IMR-90 (cell line): ENCODE results near the gene ANO9. TPM values are rescaled to one million over a fixed set of nuclear protein-coding genes. Genes with fewer than 3 reads are reported as not detected.

Experiments used
- ATAC-seq: fragments of 200-7000 bp; cut with Tn5 transposase; 2 replicates; pipeline ENCODE4 v1.9.1; 2020; ENCODE audit warnings: low read depth, mild to moderate bottlenecking, moderate library complexity
- BruUV-seq: library from RNA; stranded (reverse); fragments of 400-500 nt; replicated peaks from 2 replicates; lab custom pipeline; 2021; lab: Mats Ljungman, UMichigan
- CTCF ChIA-PET: fragments of 300-600 bp; formaldehyde crosslinking; extraction: SDS; loops from one replicate; lab custom pipeline; 2021; ENCODE audit warnings: antibody characterized with exemption; lab: Yijun Ruan, JAX
- POLR2A ChIA-PET: fragments of 300-600 bp; sonication (Branson Sonifier 250); formaldehyde crosslinking; loops from one replicate; lab custom pipeline; 2022; ENCODE audit warnings: antibody characterized with exemption; ENCODE audit not compliant: unreplicated experiment; lab: Charles Lee
- DNase-seq: peaks from one replicate; pipeline ENCODE4 v3.0.0; 2013
- H2AFZ ChIP-seq: replicated peaks from 2 replicates; pipeline ENCODE3; 2013; ENCODE audit warnings: low read length, mild to moderate bottlenecking; ENCODE audit not compliant: poor library complexity
- H2AK5ac ChIP-seq: 2 replicates; pipeline ENCODE4 v1.6.1; 2013; ENCODE audit warnings: low read depth, low read length, inconsistent platforms
- H2AK9ac ChIP-seq: replicated peaks from 2 replicates; pipeline ENCODE3; 2013; ENCODE audit warnings: mild to moderate bottlenecking, low read depth, low read length, moderate library complexity; ENCODE audit not compliant: poor library complexity
- H2BK120ac ChIP-seq: 2 replicates; pipeline ENCODE4 v1.6.1; 2013; ENCODE audit warnings: low read depth, low read length, inconsistent platforms
- H2BK15ac ChIP-seq: 3 replicates; pipeline ENCODE4 v1.6.1; 2013; ENCODE audit warnings: low read depth, low read length, inconsistent platforms
- H2BK20ac ChIP-seq: 2 replicates; pipeline ENCODE4 v1.6.1; 2013; ENCODE audit warnings: low read depth, mild to moderate bottlenecking, inconsistent platforms, low read length, moderate library complexity
- H2BK5ac ChIP-seq: 2 replicates; pipeline ENCODE4 v1.6.1; 2013; ENCODE audit warnings: mild to moderate bottlenecking, low read depth, low read length, inconsistent platforms; ENCODE audit not compliant: poor library complexity, severe bottlenecking
- H3K14ac ChIP-seq: replicated peaks from 2 replicates; pipeline ENCODE4 v1.6.1; 2013; ENCODE audit warnings: low read depth, low read length, inconsistent platforms
- H3K18ac ChIP-seq: 2 replicates; pipeline ENCODE4 v1.6.1; 2013; ENCODE audit warnings: low read depth, low read length, control low read depth
- H3K23ac ChIP-seq: 2 replicates; pipeline ENCODE4 v1.6.1; 2013; ENCODE audit warnings: low read depth, low read length, inconsistent platforms
- H3K27ac ChIP-seq: 2 replicates; pipeline ENCODE4 v1.5.1; 2013; ENCODE audit warnings: mild to moderate bottlenecking, control low read depth, low read length; ENCODE audit not compliant: insufficient read depth
- H3K27me3 ChIP-seq: 2 replicates; pipeline ENCODE4 v1.6.1; 2013; ENCODE audit warnings: low read length; ENCODE audit not compliant: control insufficient read depth, insufficient read depth
- H3K36me3 ChIP-seq: 2 replicates; pipeline ENCODE4 v1.6.1; 2013; ENCODE audit warnings: low read length, mixed read lengths; ENCODE audit not compliant: control insufficient read depth, insufficient read depth
- H3K4ac ChIP-seq: 2 replicates; pipeline ENCODE4 v1.6.1; 2013; ENCODE audit warnings: low read depth, low read length, inconsistent platforms
- H3K4me1 ChIP-seq: 2 replicates; pipeline ENCODE4 v1.6.1; 2013; ENCODE audit warnings: low read length, mixed read lengths; ENCODE audit not compliant: control insufficient read depth, insufficient read depth
- H3K4me2 ChIP-seq: 2 replicates; pipeline ENCODE4 v1.6.1; 2013; ENCODE audit warnings: low read depth, mild to moderate bottlenecking, control low read depth, low read length, moderate library complexity
- H3K4me3 ChIP-seq: 2 replicates; pipeline ENCODE4 v1.5.1; 2013; ENCODE audit warnings: low read depth, mild to moderate bottlenecking, control low read depth, low read length, moderate library complexity; ENCODE audit not compliant: insufficient read depth
- H3K56ac ChIP-seq: 2 replicates; pipeline ENCODE4 v1.6.1; 2013; ENCODE audit warnings: low read length, inconsistent platforms; ENCODE audit not compliant: insufficient read depth; ENCODE audit errors: extremely low read depth
- H3K79me1 ChIP-seq, 2 experiments: 2 replicates each; pipeline ENCODE4 v1.6.1; 2013; ENCODE audit warnings: low read length in 2 of 2, inconsistent platforms in 1 of 2, low read depth in 1 of 2
- H3K9ac ChIP-seq: 2 replicates; pipeline ENCODE4 v1.6.1; 2013; ENCODE audit warnings: low read depth, low read length, control low read depth
- H3K9me1 ChIP-seq: 2 replicates; pipeline ENCODE4 v1.6.1; 2013; ENCODE audit warnings: low read length, inconsistent platforms; ENCODE audit not compliant: insufficient read depth
- H3K9me3 ChIP-seq: 2 replicates; pipeline ENCODE4 v1.6.1; 2013; ENCODE audit warnings: low read length; ENCODE audit not compliant: control insufficient read depth, insufficient read depth
- H4K20me1 ChIP-seq: 2 replicates; pipeline ENCODE4 v1.6.1; 2013; ENCODE audit warnings: low read length, inconsistent platforms; ENCODE audit not compliant: insufficient read depth
- H4K5ac ChIP-seq: 2 replicates; pipeline ENCODE4 v1.6.1; 2013; ENCODE audit warnings: mild to moderate bottlenecking, low read depth, low read length, control low read depth
- H4K8ac ChIP-seq, 2 experiments: 2 replicates each; pipeline ENCODE4 v1.6.1; 2013; ENCODE audit warnings: low read depth in 2 of 2, low read length in 2 of 2, control low read depth in 1 of 2, inconsistent platforms in 1 of 2
- H4K91ac ChIP-seq: 2 replicates; pipeline ENCODE4 v1.6.1; 2013; ENCODE audit warnings: low read depth, low read length, inconsistent platforms; ENCODE audit not compliant: insufficient read depth
- BHLHE40 ChIP-seq: fragments of 150-350 bp; IDR thresholded peaks from 2 replicates; pipeline ENCODE4 v1.6.1; 2016; ENCODE audit warnings: mild to moderate bottlenecking, low read depth, low read length
- CEBPB ChIP-seq: IDR thresholded peaks from 2 replicates; pipeline ENCODE4 v1.6.1; 2012; ENCODE audit warnings: low read depth, low read length, improper control_type of control experiment
- CHD1 ChIP-seq: IDR thresholded peaks from 2 replicates; pipeline ENCODE4 v1.6.1; 2012; ENCODE audit warnings: low read depth, low read length, improper control_type of control experiment
- FOS ChIP-seq: fragments of 150-350 bp; IDR thresholded peaks from 2 replicates; pipeline ENCODE4 v1.6.1; 2016; ENCODE audit warnings: low read depth, low read length
- MAFK ChIP-seq: IDR thresholded peaks from 2 replicates; pipeline ENCODE4 v1.6.1; 2012; ENCODE audit warnings: low read depth, low read length, improper control_type of control experiment
- MAZ ChIP-seq: IDR thresholded peaks from 2 replicates; pipeline ENCODE4 v1.6.1; 2012; ENCODE audit warnings: low read depth, mild to moderate bottlenecking, low read length, improper control_type of control experiment, moderate library complexity, borderline replicate concordance
- MXI1 ChIP-seq: IDR thresholded peaks from 2 replicates; pipeline ENCODE4 v1.6.1; 2012; ENCODE audit warnings: low read depth, mild to moderate bottlenecking, low read length, moderate library complexity, borderline replicate concordance
- NFE2L2 ChIP-seq: fragments of 150-350 bp; IDR thresholded peaks from 2 replicates; pipeline ENCODE4 v1.6.1; 2016; ENCODE audit warnings: low read depth, mild to moderate bottlenecking, low read length
- POLR2A ChIP-seq: IDR thresholded peaks from 2 replicates; pipeline ENCODE4 v1.6.1; 2012; ENCODE audit warnings: mild to moderate bottlenecking, low read depth, low read length
- RAD21 ChIP-seq: IDR thresholded peaks from 2 replicates; pipeline ENCODE4 v1.6.1; 2012; ENCODE audit warnings: low read length, improper control_type of control experiment
- RCOR1 ChIP-seq: IDR thresholded peaks from 2 replicates; pipeline ENCODE4 v1.6.1; 2012; ENCODE audit warnings: mild to moderate bottlenecking, low read length, improper control_type of control experiment; ENCODE audit not compliant: insufficient replicate concordance
- RFX5 ChIP-seq: IDR thresholded peaks from 2 replicates; pipeline ENCODE4 v1.8.0; 2012; ENCODE audit warnings: low read depth, mild to moderate bottlenecking, low read length, moderate library complexity
- SMC3 ChIP-seq: fragments of 150-350 bp; IDR thresholded peaks from 2 replicates; pipeline ENCODE4 v1.6.1; 2016; ENCODE audit warnings: low read depth, mild to moderate bottlenecking, antibody characterized with exemption, low read length, moderate library complexity
- WGBS, 2 experiments: methylation state at CpG; one replicate each; pipeline versions ENCODE4 v1.1.5 to v1.1.7; 2013; ENCODE audit warnings: missing lambda C conversion rate in 2 of 2; ENCODE audit not compliant: insufficient read length in 1 of 2; ENCODE audit errors: extremely low coverage in 2 of 2; 5-methylcytosine and 5-hydroxymethylcytosine counted together
- dilution Hi-C: fragments of 300-500 bp; cut with HindIII; formaldehyde crosslinking; loops from one replicate; pipeline ENCODE4 v1.14.3; 2018; ENCODE audit warnings: low sequenced_read_pairs; ENCODE audit not compliant: unreplicated experiment
- in situ Hi-C: fragments of 300-500 bp; cut with MboI; formaldehyde crosslinking; loops from 3 replicates; pipeline ENCODE4 v1.14.3; 2019; ENCODE audit warnings: low sequenced_read_pairs, inconsistent platforms, mixed read lengths
- intact Hi-C: fragments of 100-400 bp; cut with micrococcal nuclease; formaldehyde crosslinking; loops from 2 replicates; pipeline ENCODE4 v1.10.0; 2022
- polyA plus RNA-seq, 3 experiments: library from polyadenylated mRNA; depleted of rRNA; stranded (reverse); fragments of >200 nt; gene quantifications; 2 replicates each; pipeline ENCODE4 v1.2.3, GENCODE V29; 2012; ENCODE audit warnings: low replicate concordance in 1 of 3
- total RNA-seq: library from RNA; depleted of rRNA; stranded (reverse); fragments of >200 nt; gene quantifications from 2 replicates; pipeline ENCODE4 v1.2.3, GENCODE V29; 2012
- TF ChIP-seq, protein P1 (sequence below): conservative IDR thresholded peaks from 2 replicates; pipeline ENCODE4 v1.5.1; 2012; ENCODE audit warnings: mild to moderate bottlenecking, low read depth, low read length, improper control_type of control experiment
- TF ChIP-seq, protein P2 (sequence below): fragments of 150-350 bp; IDR thresholded peaks from 2 replicates; pipeline ENCODE4 v1.6.1; 2017; ENCODE audit warnings: mild to moderate bottlenecking, antibody characterized with exemption, low read length, low read depth
- TF ChIP-seq, protein P3 (sequence below): fragments of 150-350 bp; IDR thresholded peaks from 2 replicates; pipeline ENCODE4 v1.6.1; 2016; ENCODE audit warnings: low read depth, mild to moderate bottlenecking, low read length, moderate library complexity, borderline replicate concordance

The ANO9 gene
- total and polyA plus RNA-seq, 2 of the 4 experiments (the other 2 are of a cell fraction): not detected

DNA sequence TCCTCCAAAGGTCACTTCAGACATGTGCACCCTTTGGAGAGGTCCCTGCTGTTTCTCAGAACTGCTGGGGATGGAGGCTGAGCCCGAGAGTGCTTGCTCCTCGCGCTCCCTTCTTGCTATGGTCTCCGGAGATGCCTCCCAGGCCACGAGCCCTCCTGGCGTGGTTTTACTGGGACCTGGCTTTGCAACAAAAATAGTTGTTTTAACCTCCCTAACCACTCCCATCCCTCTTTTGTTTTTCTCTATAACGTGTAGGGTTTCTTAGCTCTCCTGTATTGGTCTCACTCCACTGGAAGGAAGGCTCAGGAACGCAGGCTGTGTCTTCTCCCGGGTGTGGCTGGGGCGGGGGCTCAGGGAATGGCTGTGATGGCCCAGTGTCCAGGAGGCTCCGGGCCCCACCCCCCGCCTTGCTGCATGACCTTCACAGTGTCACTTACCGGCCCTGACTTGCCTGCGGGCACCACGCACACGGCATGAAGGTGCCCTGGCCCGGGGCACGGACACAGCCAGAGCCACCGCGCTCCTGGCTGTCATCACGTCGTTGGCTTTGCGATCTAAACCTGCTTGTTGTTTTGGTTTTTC lies 13.8 kb upstream of the ANO9 start:
- POLR2A ChIA-PET: no interaction called here
- Histone ChIP-seq H2AK5ac (no peak overlapping the region), H2AK9ac (no peak overlapping the region), H2BK5ac (no peak overlapping the region), H3K56ac (no peak overlapping the region), H3K36me3 (peaks cover 37% of the 10 kb centered on the region), H3K9me3 (no peaks in the 10 kb centered on the region), H3K4me1 (peaks cover 6% of the 10 kb centered on the region), H3K9ac (no peak overlapping the region), H3K79me1 (peaks cover 15 to 88% of the 10 kb centered on the region in 2 experiments; a peak in 3 of 4 replicates), H4K91ac (no peak overlapping the region), H3K18ac (no peak overlapping the region), H3K23ac (no peak overlapping the region), H3K27me3 (no peaks in the 10 kb centered on the region), H4K20me1 (peaks cover 39% of the 10 kb centered on the region), H3K4me2 (no peak overlapping the region), H2BK15ac (no peak overlapping the region), H3K14ac (no peak overlapping the region), H3K27ac (no peak overlapping the region), H4K8ac (no peak overlapping the region), H4K5ac (no peak overlapping the region), H3K4me3 (no peak overlapping the region), H2AFZ (no peak overlapping the region), H2BK20ac (no peak overlapping the region), H3K9me1 (0 out of 2 replicates have a peak, but pooled peaks cover 7% of the 10 kb centered on the region), H2BK120ac (no peak overlapping the region), H3K4ac (no peak overlapping the region)
- in situ Hi-C loops: loop anchor here (10.0 kb wide), 1 partner anchor 151 kb away; the partner anchor contains the start of gene IFITM2
- intact Hi-C loops: no loop called here
- CTCF ChIA-PET: no interaction called here
- 90% methylated on average over 5 of the region's 23 CpGs; no CpG with 5 or more reads in 1 of the 2 experiments for WGBS, 2 experiments
- no peak for ATAC-seq
- dilution Hi-C loops: no loop called here
- no peak for TF ChIP-seq NFE2L2
- TF ChIP-seq RFX5: no peak
- TF ChIP-seq MAFK: no peak
- no peak for TF ChIP-seq MAZ
- no peak for TF ChIP-seq RCOR1
- TF ChIP-seq CHD1: no peak
- no peak for TF ChIP-seq FOS
- TF ChIP-seq, protein P1, sequence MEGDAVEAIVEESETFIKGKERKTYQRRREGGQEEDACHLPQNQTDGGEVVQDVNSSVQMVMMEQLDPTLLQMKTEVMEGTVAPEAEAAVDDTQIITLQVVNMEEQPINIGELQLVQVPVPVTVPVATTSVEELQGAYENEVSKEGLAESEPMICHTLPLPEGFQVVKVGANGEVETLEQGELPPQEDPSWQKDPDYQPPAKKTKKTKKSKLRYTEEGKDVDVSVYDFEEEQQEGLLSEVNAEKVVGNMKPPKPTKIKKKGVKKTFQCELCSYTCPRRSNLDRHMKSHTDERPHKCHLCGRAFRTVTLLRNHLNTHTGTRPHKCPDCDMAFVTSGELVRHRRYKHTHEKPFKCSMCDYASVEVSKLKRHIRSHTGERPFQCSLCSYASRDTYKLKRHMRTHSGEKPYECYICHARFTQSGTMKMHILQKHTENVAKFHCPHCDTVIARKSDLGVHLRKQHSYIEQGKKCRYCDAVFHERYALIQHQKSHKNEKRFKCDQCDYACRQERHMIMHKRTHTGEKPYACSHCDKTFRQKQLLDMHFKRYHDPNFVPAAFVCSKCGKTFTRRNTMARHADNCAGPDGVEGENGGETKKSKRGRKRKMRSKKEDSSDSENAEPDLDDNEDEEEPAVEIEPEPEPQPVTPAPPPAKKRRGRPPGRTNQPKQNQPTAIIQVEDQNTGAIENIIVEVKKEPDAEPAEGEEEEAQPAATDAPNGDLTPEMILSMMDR: no peak
- TF ChIP-seq MXI1: no peak
- TF ChIP-seq, protein P2, sequence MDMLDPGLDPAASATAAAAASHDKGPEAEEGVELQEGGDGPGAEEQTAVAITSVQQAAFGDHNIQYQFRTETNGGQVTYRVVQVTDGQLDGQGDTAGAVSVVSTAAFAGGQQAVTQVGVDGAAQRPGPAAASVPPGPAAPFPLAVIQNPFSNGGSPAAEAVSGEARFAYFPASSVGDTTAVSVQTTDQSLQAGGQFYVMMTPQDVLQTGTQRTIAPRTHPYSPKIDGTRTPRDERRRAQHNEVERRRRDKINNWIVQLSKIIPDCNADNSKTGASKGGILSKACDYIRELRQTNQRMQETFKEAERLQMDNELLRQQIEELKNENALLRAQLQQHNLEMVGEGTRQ: no peak
- TF ChIP-seq POLR2A: no peak
- no peak for TF ChIP-seq RAD21
- no peak for TF ChIP-seq BHLHE40
- TF ChIP-seq SMC3: no peak
- no peak for TF ChIP-seq CEBPB
- TF ChIP-seq, protein P3, sequence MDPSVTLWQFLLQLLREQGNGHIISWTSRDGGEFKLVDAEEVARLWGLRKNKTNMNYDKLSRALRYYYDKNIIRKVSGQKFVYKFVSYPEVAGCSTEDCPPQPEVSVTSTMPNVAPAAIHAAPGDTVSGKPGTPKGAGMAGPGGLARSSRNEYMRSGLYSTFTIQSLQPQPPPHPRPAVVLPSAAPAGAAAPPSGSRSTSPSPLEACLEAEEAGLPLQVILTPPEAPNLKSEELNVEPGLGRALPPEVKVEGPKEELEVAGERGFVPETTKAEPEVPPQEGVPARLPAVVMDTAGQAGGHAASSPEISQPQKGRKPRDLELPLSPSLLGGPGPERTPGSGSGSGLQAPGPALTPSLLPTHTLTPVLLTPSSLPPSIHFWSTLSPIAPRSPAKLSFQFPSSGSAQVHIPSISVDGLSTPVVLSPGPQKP: no peak
- BruUV-seq: no TSS peak
- DNase-seq: no peak
